ENCODE measurements around the gene CLDN5. TPM values are rescaled to one million over a fixed set of nuclear protein-coding genes. Genes with fewer than 3 reads are reported as not detected.

CLDN5 gene
- total and polyA plus RNA-seq, 10 donors, result 18.1 to 167 (median 63.4) TPM

DNA sequence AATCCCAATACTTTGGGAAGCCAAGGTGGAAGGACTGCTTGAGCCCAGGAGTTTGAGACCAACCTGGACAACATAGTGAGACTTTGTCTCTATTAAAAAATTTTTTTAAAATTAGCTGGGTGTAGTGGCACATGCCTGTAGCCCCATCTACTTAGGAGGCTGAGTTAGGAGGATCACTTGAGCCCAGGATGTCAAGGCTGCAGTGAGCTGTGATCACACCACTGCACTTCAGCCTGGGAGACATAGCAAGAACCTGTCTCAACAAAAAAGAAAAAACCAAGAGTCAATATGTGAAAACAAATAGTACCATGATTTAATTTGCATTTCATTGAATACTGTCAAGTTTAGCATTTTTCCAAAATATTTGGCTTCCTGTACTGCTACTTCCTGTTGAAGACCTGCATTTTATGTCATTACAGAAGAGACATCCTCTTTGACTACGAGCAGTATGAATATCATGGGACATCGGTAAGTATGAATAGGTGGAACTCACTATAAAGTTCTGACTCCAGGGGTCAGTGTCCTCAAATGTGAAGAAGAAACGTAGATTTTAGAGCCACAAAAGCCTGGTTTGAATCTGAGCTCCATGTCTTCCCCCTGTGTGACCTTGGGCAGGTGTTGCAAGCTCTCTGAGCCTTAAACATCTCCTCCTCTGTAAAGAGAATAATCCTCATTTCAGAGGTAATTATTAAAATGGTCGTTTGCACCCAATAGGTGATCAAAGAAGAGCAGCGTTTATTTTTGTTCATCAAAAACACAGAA is 28.5 kb downstream of the CLDN5 start:
- H3K9me3 ChIP-seq, result no peaks in the 10 kb centered on the region
- no peak for TF ChIP-seq POLR2A (IDR thresholded peaks at IDR 0.05)
- TF ChIP-seq, protein P1, sequence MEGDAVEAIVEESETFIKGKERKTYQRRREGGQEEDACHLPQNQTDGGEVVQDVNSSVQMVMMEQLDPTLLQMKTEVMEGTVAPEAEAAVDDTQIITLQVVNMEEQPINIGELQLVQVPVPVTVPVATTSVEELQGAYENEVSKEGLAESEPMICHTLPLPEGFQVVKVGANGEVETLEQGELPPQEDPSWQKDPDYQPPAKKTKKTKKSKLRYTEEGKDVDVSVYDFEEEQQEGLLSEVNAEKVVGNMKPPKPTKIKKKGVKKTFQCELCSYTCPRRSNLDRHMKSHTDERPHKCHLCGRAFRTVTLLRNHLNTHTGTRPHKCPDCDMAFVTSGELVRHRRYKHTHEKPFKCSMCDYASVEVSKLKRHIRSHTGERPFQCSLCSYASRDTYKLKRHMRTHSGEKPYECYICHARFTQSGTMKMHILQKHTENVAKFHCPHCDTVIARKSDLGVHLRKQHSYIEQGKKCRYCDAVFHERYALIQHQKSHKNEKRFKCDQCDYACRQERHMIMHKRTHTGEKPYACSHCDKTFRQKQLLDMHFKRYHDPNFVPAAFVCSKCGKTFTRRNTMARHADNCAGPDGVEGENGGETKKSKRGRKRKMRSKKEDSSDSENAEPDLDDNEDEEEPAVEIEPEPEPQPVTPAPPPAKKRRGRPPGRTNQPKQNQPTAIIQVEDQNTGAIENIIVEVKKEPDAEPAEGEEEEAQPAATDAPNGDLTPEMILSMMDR (IDR thresholded peaks at IDR 0.05 in 8 of 11, conservative IDR thresholded peaks at IDR 0.05 in 3 of 11), result peak in 9 of 11 experiments; percentile 10 to 52 (median 34)
- intact Hi-C loops (cut with DNase I; ENCODE audit: low total_unique reads), result loop anchor here (10.0 kb wide), 1 partner anchor 129 kb away; no protein-coding TSS in a partner anchor
- WGBS, 5 donors, result 64 to 75% (median 67%) methylated on average over 5 of the region's 5 CpGs
- no peaks in the 10 kb centered on the region for H3K27me3 ChIP-seq (replicated peaks in 1 of 7)
- no peak overlapping the region for H3K4me3 ChIP-seq
- H3K36me3 ChIP-seq, result peaks cover 0 to 46% (median 0%) of the 10 kb centered on the region in 6 donors
- no peaks in the 10 kb centered on the region for H3K4me1 ChIP-seq
- no peak overlapping the region for H3K27ac ChIP-seq
- DNase-seq, result no peak

DNA sequence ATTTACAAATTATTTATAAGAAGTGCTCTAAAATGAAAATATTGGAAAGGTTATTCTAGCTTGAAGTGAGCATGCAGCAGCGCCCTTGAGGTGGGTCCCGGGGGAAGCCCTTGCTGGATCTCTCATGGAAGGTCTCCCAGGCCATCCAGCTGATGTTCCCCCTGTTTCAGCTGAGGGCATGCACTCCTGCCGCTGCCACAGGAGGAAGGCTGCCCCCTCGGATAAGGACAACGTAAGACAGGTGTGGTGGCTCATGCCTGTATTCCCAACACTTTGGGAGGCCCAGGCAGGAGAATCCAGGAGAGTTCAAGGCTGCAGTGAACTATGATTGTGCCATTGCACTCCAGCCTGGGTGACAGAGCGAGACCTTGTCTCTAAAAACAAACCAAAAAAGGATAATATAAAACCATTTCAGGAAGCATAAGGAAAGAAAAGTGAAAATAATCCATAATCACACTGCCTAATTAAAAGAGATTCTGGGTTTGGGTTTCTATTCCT is 29.5 kb downstream of the CLDN5 start:
- no peak overlapping the region for H3K4me3 ChIP-seq
- TF ChIP-seq POLR2A (IDR thresholded peaks at IDR 0.05) (no peak), POLR2AphosphoS5 (IDR thresholded peaks at IDR 0.05) (no peak)
- TF ChIP-seq, protein P1 (IDR thresholded peaks at IDR 0.05 in 8 of 11, conservative IDR thresholded peaks at IDR 0.05 in 3 of 11), result no peak
- peaks cover 0 to 46% (median 0%) of the 10 kb centered on the region in 6 donors for H3K36me3 ChIP-seq
- intact Hi-C loops (cut with DNase I; ENCODE audit: low total_unique reads), result loop anchor here (10.0 kb wide), 1 partner anchor 130 kb away; no protein-coding TSS in a partner anchor
- no peaks in the 10 kb centered on the region for H3K4me1 ChIP-seq
- no peaks in the 10 kb centered on the region for H3K27me3 ChIP-seq (replicated peaks in 1 of 7)
- no peak for DNase-seq
- WGBS, 5 donors, result 96 to 100% (median 97%) methylated on average over 6 of the region's 6 CpGs
- H3K27ac ChIP-seq, result no peak overlapping the region
- H3K9me3 ChIP-seq, result no peaks in the 10 kb centered on the region

DNA sequence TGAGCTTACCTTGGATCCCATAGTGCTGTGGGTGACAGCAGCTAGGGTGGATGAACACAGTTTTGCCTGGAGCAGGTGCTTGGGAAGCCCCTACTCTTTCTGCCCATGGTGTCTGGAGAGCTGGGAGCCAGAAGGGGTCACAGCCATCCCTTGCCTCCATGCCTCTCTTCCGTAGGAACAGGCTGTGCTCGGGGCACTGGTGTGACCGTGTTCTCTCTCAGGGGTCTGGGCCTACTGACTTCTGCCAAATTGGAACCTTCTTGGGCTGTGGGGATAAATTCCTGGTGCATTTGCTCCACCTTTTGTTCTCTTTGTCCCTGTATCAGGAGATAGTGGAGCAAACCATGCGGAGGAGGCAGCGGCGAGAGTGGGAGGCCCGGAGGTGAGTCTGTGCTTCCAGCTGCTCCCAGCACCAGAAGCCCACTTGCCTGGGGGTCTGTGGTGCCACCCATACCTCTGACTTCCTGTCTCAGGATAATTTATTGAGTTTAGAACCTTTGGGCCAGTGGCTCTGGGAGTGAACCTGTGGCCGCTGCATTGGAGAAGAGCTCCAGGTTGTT is 30.1 kb downstream of the CLDN5 start:
- WGBS, 5 donors, result 96 to 99% (median 99%) methylated on average over 7 to 8 of the region's 8 CpGs
- DNase-seq, result no peak
- H3K9me3 ChIP-seq, result no peaks in the 10 kb centered on the region
- H3K4me3 ChIP-seq, result no peak overlapping the region
- TF ChIP-seq POLR2AphosphoS5 (IDR thresholded peaks at IDR 0.05), result no peak
- H3K27me3 ChIP-seq (replicated peaks in 1 of 7), result no peaks in the 10 kb centered on the region
- no peak overlapping the region for H3K27ac ChIP-seq
- H3K36me3 ChIP-seq, result peaks cover 0 to 44% (median 0%) of the 10 kb centered on the region in 6 donors
- H3K4me1 ChIP-seq, result peaks cover 0 to 5% (median 0%) of the 10 kb centered on the region in 6 donors
- intact Hi-C loops (cut with DNase I; ENCODE audit: low total_unique reads), result loop anchor here (10.0 kb wide), 1 partner anchor 131 kb away; no protein-coding TSS in a partner anchor

DNA sequence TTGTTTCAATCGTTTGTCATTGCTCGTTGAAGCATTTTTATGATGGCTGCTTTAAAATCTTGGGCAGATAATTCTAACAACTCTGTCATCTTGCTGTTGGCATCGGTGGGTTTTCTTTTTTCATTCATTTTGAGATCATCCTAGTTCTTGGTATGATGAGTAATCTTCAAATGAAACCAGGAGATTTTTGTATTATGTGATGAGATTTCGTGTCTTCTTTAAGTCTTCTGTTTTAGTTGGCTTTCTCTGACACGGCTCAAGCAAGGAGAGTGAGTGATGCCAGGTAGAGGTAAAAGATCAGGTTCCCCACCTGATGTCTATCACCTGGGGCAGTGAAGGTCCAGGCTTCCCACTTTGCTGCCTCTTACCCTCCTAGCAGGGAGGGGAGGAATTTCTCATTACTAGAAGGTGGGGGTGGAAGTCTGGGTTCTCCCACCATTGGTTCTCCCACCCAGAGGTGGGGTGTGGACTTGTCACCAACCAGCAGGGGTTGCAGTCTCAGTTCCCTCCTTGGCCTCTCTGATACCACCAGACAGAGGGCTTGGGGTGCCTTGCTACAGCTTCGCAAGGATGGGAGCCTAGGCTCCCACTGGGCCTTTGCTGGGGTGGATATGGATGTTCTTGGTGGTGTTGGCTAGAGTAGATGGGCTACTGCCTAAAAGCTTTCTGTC is 31.6 kb downstream of the CLDN5 start:
- H3K4me1 ChIP-seq, result peaks cover 0 to 5% (median 0%) of the 10 kb centered on the region in 6 donors
- H3K4me3 ChIP-seq, result no peak overlapping the region
- TF ChIP-seq, protein P1 (IDR thresholded peaks at IDR 0.05 in 8 of 11, conservative IDR thresholded peaks at IDR 0.05 in 3 of 11), result no peak
- no peak for TF ChIP-seq POLR2A (IDR thresholded peaks at IDR 0.05)
- no peak for TF ChIP-seq POLR2AphosphoS5 (IDR thresholded peaks at IDR 0.05)
- peaks cover 0 to 30% (median 0%) of the 10 kb centered on the region in 6 donors for H3K36me3 ChIP-seq
- 84 to 96% (median 90%) methylated on average over 6 of the region's 6 CpGs for WGBS, 5 donors
- no peak for DNase-seq
- H3K27ac ChIP-seq, result no peak overlapping the region
- no peaks in the 10 kb centered on the region for H3K27me3 ChIP-seq (replicated peaks in 1 of 7)
- intact Hi-C loops (cut with DNase I; ENCODE audit: low total_unique reads), result loop anchor here (10.0 kb wide), 1 partner anchor 132 kb away; no protein-coding TSS in a partner anchor
- no peaks in the 10 kb centered on the region for H3K9me3 ChIP-seq
